ENCODE results near the gene CAND2. TPM values are rescaled to one million over a fixed set of nuclear protein-coding genes. Genes with fewer than 3 reads are reported as not detected.
A peak's percentile ranks its signal among the peaks of the same experiment; 100 is the strongest.

CAND2 gene
- 76.2 TPM for total RNA-seq
- long read RNA-seq, full-length matches to known transcripts = 38 of 214 reads
- long read RNA-seq, partial matches to known transcripts = 163 of 214 reads
- long read RNA-seq, other reads (novel, unspliced or antisense) = 13 of 214 reads

DNA sequence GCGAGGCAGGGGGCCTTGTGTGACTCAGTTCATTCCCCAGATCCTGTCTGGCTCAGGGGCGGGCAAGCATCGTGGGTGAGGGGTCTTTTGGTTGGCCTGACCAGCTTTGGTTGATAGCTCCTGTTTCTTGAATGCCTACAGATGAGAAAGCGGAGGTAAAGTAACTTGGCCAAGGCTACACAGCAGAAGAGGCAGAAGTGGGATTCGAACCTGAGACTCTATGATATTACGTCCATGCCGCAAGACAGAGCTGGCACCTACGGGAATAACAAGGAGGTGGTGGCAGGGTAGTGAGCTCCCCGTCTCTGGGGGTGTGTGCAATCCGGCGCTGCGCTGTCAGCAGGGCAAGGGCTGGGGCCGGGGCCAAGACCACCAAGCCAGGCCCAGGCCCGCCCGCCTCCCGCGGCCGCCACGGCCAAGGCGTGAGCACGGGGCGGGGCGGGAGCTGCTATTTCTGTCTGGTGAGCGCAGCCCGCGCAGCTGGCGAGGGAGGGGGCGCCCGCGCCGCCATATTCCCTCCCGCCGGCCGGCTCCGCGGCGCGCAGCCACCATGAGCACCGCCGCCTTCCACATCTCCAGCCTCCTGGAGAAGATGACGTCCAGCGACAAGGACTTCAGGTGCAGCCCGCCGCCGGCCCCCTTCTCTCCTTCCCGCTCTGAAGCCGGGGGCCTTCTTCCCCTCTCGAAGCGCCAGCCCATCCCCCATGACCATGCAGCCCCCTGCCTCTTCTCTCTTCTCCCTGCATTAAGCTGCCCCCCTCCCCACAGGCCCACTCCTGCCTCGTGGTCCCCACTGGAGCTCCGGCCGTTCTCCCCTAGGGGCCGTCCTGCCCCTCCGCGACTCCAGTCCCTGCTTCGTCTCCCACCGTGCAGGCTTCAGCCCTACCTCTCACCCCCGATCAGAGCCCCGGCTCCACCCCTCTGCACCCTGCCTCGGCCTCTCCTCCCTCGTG is at the start of gene CAND2:
CAND2 (plus strand) TSS at position 510 of the 953 bp plus-strand sequence; CDS start at position 551, 41 bp downstream.
- peaks cover 41% of the 10 kb centered on the region for H3K4me1 ChIP-seq
- peak within 1 kb of the TSS; percentile 95 for H3K27ac ChIP-seq (replicated peaks)
- H3K9me3 ChIP-seq (replicated peaks) = no peaks in the 10 kb centered on the region
- intact Hi-C loops (cut with micrococcal nuclease) = no loop called here
- H3K4me3 ChIP-seq = peak within 1 kb of the TSS; percentile 79
- no peaks in the 10 kb centered on the region for H3K27me3 ChIP-seq (ENCODE audit: low read depth)
- TF ChIP-seq, protein P1, sequence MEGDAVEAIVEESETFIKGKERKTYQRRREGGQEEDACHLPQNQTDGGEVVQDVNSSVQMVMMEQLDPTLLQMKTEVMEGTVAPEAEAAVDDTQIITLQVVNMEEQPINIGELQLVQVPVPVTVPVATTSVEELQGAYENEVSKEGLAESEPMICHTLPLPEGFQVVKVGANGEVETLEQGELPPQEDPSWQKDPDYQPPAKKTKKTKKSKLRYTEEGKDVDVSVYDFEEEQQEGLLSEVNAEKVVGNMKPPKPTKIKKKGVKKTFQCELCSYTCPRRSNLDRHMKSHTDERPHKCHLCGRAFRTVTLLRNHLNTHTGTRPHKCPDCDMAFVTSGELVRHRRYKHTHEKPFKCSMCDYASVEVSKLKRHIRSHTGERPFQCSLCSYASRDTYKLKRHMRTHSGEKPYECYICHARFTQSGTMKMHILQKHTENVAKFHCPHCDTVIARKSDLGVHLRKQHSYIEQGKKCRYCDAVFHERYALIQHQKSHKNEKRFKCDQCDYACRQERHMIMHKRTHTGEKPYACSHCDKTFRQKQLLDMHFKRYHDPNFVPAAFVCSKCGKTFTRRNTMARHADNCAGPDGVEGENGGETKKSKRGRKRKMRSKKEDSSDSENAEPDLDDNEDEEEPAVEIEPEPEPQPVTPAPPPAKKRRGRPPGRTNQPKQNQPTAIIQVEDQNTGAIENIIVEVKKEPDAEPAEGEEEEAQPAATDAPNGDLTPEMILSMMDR (IDR thresholded peaks at IDR 0.05; ENCODE audit: borderline replicate concordance) = no peak
- peak; percentile 80 for DNase-seq
- no peaks in the 10 kb centered on the region for H3K36me3 ChIP-seq

DNA sequence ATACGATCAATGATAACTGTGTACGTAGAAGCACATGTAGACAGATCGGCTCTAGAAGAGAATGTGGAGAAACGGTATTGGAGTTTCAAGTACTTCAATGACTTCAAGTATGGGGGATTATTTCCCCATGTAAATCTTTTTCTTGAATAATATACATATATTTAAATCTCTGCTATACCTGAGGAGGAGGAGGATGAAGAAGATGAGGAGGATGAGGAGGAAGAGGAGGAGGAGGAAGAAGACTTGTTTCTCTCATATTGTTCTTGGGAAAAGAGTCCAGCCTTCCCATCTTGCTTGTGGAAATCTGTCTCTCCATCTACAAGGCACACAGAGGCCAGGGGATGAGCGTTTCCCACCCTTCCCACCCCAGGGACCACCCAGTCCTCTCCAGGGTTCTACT is 48.0 kb upstream of the CAND2 start:
- no peak for DNase-seq
- peaks cover 35% of the 10 kb centered on the region for H3K4me1 ChIP-seq
- H3K27ac ChIP-seq (replicated peaks) = no peak overlapping the region
- H3K36me3 ChIP-seq = no peaks in the 10 kb centered on the region
- TF ChIP-seq, protein P1 (IDR thresholded peaks at IDR 0.05; ENCODE audit: borderline replicate concordance) = no peak
- no peak overlapping the region for H3K4me3 ChIP-seq
- no peaks in the 10 kb centered on the region for H3K27me3 ChIP-seq (ENCODE audit: low read depth)
- intact Hi-C loops (cut with micrococcal nuclease) = no loop called here
- H3K9me3 ChIP-seq (replicated peaks) = no peaks in the 10 kb centered on the region

DNA sequence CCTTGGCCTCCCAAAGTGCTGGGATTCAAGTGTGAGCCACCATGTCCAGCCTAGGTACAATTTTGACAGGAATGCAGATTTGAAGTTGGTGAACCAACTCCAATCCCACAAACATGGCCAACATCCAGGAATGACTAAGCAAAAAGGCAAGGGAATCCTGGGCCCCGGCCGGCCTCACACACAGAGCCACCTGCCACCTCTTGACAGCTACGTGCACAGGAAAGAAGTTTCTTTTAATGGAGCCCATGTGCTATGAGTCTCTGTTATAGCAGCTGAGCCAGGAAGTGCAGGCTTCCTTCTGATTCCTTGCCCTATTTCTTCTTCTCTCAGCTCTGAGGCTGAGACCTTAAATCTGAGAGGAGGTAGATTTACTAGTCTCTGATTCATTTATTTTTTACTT is 46.3 kb upstream of the CAND2 start:
- intact Hi-C loops (cut with micrococcal nuclease) = no loop called here
- H3K27ac ChIP-seq (replicated peaks) = peak overlapping the region; percentile 81
- TF ChIP-seq, protein P1 (IDR thresholded peaks at IDR 0.05; ENCODE audit: borderline replicate concordance) = no peak
- no peaks in the 10 kb centered on the region for H3K36me3 ChIP-seq
- H3K4me3 ChIP-seq = no peak overlapping the region
- H3K9me3 ChIP-seq (replicated peaks) = no peaks in the 10 kb centered on the region
- DNase-seq = peak; percentile 55
- no peaks in the 10 kb centered on the region for H3K27me3 ChIP-seq (ENCODE audit: low read depth)
- peaks cover 24% of the 10 kb centered on the region for H3K4me1 ChIP-seq

DNA sequence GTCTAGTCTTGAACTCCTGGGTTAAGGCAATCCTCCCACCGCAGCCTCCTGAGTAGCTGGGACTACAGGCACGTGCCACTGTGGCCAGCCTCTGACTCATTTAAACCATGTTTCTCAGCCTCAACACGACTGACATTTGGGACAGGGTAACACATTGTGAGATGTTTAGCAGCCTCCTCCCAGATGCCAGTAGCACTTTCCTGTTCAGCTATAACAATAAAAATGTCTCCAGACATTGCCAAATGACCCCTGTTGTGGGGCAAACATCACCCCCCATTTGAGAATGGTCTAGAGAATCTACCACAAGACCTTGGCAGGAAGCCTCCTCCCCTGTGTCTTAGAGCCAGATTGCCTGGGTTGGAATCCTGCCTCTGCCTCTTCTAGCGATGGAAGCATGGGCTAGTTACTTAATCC is 45.8 kb upstream of the CAND2 start:
- Histone ChIP-seq H3K4me1 (peaks cover 24% of the 10 kb centered on the region), H3K9me3 (replicated peaks) (no peaks in the 10 kb centered on the region), H3K4me3 (no peak overlapping the region), H3K27ac (replicated peaks) (peak overlapping the region; percentile 81), H3K36me3 (no peaks in the 10 kb centered on the region), H3K27me3 (ENCODE audit: low read depth) (no peaks in the 10 kb centered on the region)
- intact Hi-C loops (cut with micrococcal nuclease) = no loop called here
- TF ChIP-seq, protein P1 (IDR thresholded peaks at IDR 0.05; ENCODE audit: borderline replicate concordance) = no peak
- DNase-seq = no peak

DNA sequence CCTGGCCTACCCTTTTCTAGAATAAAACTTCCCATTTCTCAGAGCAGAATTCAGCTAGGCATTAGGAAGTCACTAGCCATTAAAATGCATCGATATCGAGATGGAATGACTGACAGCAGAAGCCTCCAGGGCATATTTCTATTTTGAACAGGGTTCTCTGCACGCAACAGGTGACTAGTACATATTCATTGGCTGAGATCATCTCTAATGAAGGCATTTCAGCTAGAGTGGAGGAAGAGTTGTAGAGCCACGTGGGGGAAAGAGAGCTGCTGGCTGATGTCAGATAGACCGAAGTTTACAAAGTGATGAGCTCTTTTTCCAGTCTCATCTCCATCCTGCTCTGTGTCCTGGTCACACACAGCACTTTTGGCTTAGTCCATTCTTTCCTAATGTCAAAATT is 44.9 kb upstream of the CAND2 start:
- H3K27ac ChIP-seq (replicated peaks) = peak overlapping the region; percentile 81
- no peaks in the 10 kb centered on the region for H3K9me3 ChIP-seq (replicated peaks)
- peaks cover 23% of the 10 kb centered on the region for H3K4me1 ChIP-seq
- no peaks in the 10 kb centered on the region for H3K27me3 ChIP-seq (ENCODE audit: low read depth)
- TF ChIP-seq, protein P1 (IDR thresholded peaks at IDR 0.05; ENCODE audit: borderline replicate concordance) = no peak
- intact Hi-C loops (cut with micrococcal nuclease) = no loop called here
- no peak overlapping the region for H3K4me3 ChIP-seq
- H3K36me3 ChIP-seq = no peaks in the 10 kb centered on the region
- no peak for DNase-seq

All from left ventricle myocardium inferior (tissue), 1 donor.